Neuronal stem cell (in vitro differentiated cells): Measurements from ENCODE around the gene COPG1.
"Not testable (repeated sequence)": the region's sequence is repeated elsewhere in the genome, so short reads cannot be mapped to it uniquely, and the experiment has no call there.

Source experiments
- DNase-seq: peaks from one replicate; pipeline ENCODE4 v3.0.0-alpha.2; 2013; ENCODE audit warnings: low spot score
- H2AFZ ChIP-seq: one replicate; pipeline ENCODE4 v1.6.1; 2013; ENCODE audit warnings: mild to moderate bottlenecking, low read length, inconsistent platforms
- H2AK5ac ChIP-seq: 2 replicates; pipeline ENCODE4 v1.6.1; 2013; ENCODE audit warnings: low read depth, mild to moderate bottlenecking, inconsistent platforms, low read length, moderate library complexity, mixed read lengths
- H2BK120ac ChIP-seq: 2 replicates; pipeline ENCODE4 v1.6.1; 2013; ENCODE audit warnings: low read depth, mild to moderate bottlenecking, inconsistent platforms, low read length, moderate library complexity, mixed read lengths
- H2BK12ac ChIP-seq: one replicate; pipeline ENCODE4 v1.6.1; 2013; ENCODE audit warnings: low read length, inconsistent platforms
- H2BK15ac ChIP-seq: 2 replicates; pipeline ENCODE4 v1.6.1; 2013; ENCODE audit warnings: mild to moderate bottlenecking, low read length, inconsistent platforms, mixed read lengths
- H2BK5ac ChIP-seq: one replicate; pipeline ENCODE4 v1.6.1; 2013; ENCODE audit warnings: inconsistent platforms, mild to moderate bottlenecking, low read length, moderate library complexity
- H3K14ac ChIP-seq: one replicate; pipeline ENCODE4 v1.6.1; 2013; ENCODE audit warnings: low read length, inconsistent platforms
- H3K18ac ChIP-seq: 2 replicates; pipeline ENCODE4 v1.6.1; 2013; ENCODE audit warnings: low read length, inconsistent platforms
- H3K23ac ChIP-seq: 2 replicates; pipeline ENCODE4 v1.6.1; 2013; ENCODE audit warnings: low read depth, mild to moderate bottlenecking, mixed read lengths, low read length, inconsistent platforms; ENCODE audit not compliant: poor library complexity
- H3K27ac ChIP-seq: replicated peaks from 3 replicates; pipeline ENCODE4 v1.5.1; 2013; ENCODE audit warnings: low read length, inconsistent platforms
- H3K27me3 ChIP-seq, 3 experiments: 2 replicates each; pipeline ENCODE4 v1.6.1; 2013; ENCODE audit warnings: low read length in 3 of 3, mild to moderate bottlenecking in 2 of 3, inconsistent platforms in 1 of 3, low read depth in 1 of 3, mixed read lengths in 1 of 3, moderate library complexity in 1 of 3; ENCODE audit not compliant: control insufficient read depth in 3 of 3, insufficient read depth in 3 of 3
- H3K36me3 ChIP-seq, 2 donors: replicated peaks in 1 of 2; 2 replicates each; pipeline ENCODE4 v1.6.1; 2013; ENCODE audit warnings: low read length in 2 of 2; ENCODE audit not compliant: control insufficient read depth in 2 of 2, insufficient read depth in 2 of 2
- H3K4ac ChIP-seq: 2 replicates; pipeline ENCODE4 v1.6.1; 2013; ENCODE audit warnings: inconsistent platforms, mild to moderate bottlenecking, low read length, moderate library complexity
- H3K4me1 ChIP-seq, 2 donors: 1 replicate in 1 of 2; 2 replicates in 1 of 2; pipeline ENCODE4 v1.6.1; 2013; ENCODE audit warnings: low read length in 2 of 2, low read depth in 1 of 2; ENCODE audit not compliant: control insufficient read depth in 2 of 2, insufficient read depth in 1 of 2
- H3K4me2 ChIP-seq: one replicate; pipeline ENCODE4 v1.6.1; 2013; ENCODE audit warnings: mild to moderate bottlenecking, low read length, inconsistent platforms; ENCODE audit not compliant: insufficient read depth, poor library complexity, severe bottlenecking
- H3K4me3 ChIP-seq, 2 donors: 2 replicates each; pipeline ENCODE4 v1.5.1; 2013; ENCODE audit warnings: low read length in 2 of 2, mild to moderate bottlenecking in 2 of 2, inconsistent platforms in 1 of 2, moderate library complexity in 1 of 2
- H3K79me1 ChIP-seq: one replicate; pipeline ENCODE4 v1.6.1; 2013; ENCODE audit warnings: low read depth, mild to moderate bottlenecking, inconsistent platforms, low read length, moderate library complexity
- H3K9ac ChIP-seq: one replicate; pipeline ENCODE4 v1.6.1; 2013; ENCODE audit warnings: mild to moderate bottlenecking, low read depth, low read length, inconsistent platforms; ENCODE audit not compliant: poor library complexity
- H3K9me3 ChIP-seq, 2 donors: replicated peaks in 1 of 2; 2 replicates each; pipeline versions ENCODE3 to v1.6.1; 2013; ENCODE audit warnings: low read length in 2 of 2, mild to moderate bottlenecking in 2 of 2, inconsistent platforms in 1 of 2, low read depth in 1 of 2, mixed read lengths in 1 of 2, moderate library complexity in 1 of 2; ENCODE audit not compliant: control insufficient read depth in 2 of 2, insufficient read depth in 1 of 2
- H4K8ac ChIP-seq: one replicate; pipeline ENCODE4 v1.6.1; 2013; ENCODE audit warnings: low read depth, mild to moderate bottlenecking, inconsistent platforms, low read length, moderate library complexity
- H4K91ac ChIP-seq: one replicate; pipeline ENCODE4 v1.6.1; 2013; ENCODE audit warnings: low read length, low read depth, mild to moderate bottlenecking, inconsistent platforms; ENCODE audit not compliant: poor library complexity
- WGBS, 2 donors: extraction: QIAGEN DNeasy Blood & Tissue Kit; methylation state at CpG; one replicate each; pipeline ENCODE4 v1.1.7; 2013; ENCODE audit warnings: missing lambda C conversion rate in 2 of 2, mixed read lengths in 1 of 2; ENCODE audit not compliant: insufficient read length in 2 of 2, insufficient replicate concordance in 1 of 2; ENCODE audit errors: extremely low coverage in 2 of 2; 5-methylcytosine and 5-hydroxymethylcytosine counted together

The COPG1 gene

DNA sequence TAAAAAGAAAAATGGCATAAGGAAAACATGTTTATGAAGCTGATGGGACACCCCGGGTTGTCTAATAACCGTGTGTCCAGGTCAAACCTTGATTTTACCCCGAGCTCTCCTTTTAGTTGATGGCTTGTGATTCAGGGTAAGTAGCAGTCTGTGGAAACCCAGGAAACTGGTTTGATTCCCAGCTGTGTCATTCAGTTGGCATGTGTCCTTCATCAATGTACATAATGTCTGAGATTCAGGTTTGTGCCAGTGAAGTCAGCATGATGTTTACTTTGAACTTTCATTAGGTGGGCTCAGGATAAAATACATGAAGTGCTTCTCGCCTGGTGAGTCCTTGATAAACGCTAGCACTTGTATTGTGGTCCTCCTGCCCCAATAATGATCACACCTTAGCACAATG, 4.3 kb upstream of the COPG1 start:
- H3K14ac ChIP-seq: no peak overlapping the region
- WGBS, 2 donors: no CpG with 5 or more reads among the region's 5 CpGs
- no peaks in the 10 kb centered on the region for H3K9me3 ChIP-seq
- no peak overlapping the region for H2BK15ac ChIP-seq
- H3K4ac ChIP-seq: no peak overlapping the region
- no peak overlapping the region for H2BK12ac ChIP-seq
- H3K4me1 ChIP-seq: peaks cover 0 to 5% of the 10 kb centered on the region in 2 donors
- no peak overlapping the region for H2AK5ac ChIP-seq
- no peak overlapping the region for H2BK120ac ChIP-seq
- H3K9ac ChIP-seq: no peak overlapping the region
- H2AFZ ChIP-seq: no peak overlapping the region
- H4K91ac ChIP-seq: no peak overlapping the region
- no peak overlapping the region for H3K4me3 ChIP-seq
- H2BK5ac ChIP-seq: no peak overlapping the region
- no peak overlapping the region for H4K8ac ChIP-seq
- H3K27me3 ChIP-seq: no peaks in the 10 kb centered on the region
- no peak overlapping the region for H3K4me2 ChIP-seq
- H3K23ac ChIP-seq: no peak overlapping the region
- peaks cover 8% of the 10 kb centered on the region for H3K79me1 ChIP-seq
- peaks cover 0 to 1% of the 10 kb centered on the region in 2 donors for H3K36me3 ChIP-seq
- no peak for DNase-seq
- no peak overlapping the region for H3K27ac ChIP-seq
- no peak overlapping the region for H3K18ac ChIP-seq

DNA sequence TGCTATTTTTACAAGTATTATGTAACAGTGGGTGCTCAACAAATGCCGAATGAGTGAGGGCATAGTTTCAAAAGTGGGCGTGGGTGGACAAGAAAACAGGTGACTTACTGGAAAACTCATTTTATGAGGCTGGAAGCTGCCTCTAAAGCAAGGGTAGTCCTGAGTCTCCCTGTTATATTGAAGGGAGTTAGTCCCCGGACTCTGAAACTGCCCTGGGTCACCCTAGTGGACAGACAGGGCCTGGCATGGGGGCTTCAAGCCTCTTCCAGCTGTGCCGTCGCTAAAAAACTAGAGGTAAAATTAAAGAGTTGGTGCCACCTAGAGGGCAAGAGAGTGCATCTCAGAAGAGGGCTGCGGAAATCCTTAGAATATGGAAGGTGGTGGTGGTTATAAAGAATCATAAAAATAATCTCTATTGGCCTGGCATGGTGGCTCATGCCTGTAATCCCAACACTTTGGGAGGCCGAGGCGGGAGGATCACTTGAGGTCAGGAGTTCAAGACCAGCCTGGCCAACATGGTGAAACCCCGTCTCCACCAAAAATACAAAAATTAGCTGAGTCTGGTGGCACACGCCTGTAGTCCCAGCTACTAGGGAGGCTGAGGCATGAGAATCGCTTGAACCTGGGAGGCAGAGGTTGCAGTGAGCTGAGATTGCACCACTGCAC, 3.6 kb upstream of the COPG1 start:
- not testable (repeated sequence) for H3K9ac ChIP-seq, H3K18ac ChIP-seq, H2BK12ac ChIP-seq, H2BK5ac ChIP-seq, H3K23ac ChIP-seq, H3K9me3 ChIP-seq, H3K4me2 ChIP-seq, H3K4me3 ChIP-seq, H2AK5ac ChIP-seq, H2BK120ac ChIP-seq, H3K4me1 ChIP-seq, H3K27ac ChIP-seq, H3K4ac ChIP-seq, H3K79me1 ChIP-seq, H3K36me3 ChIP-seq, H2BK15ac ChIP-seq, H4K8ac ChIP-seq, H3K27me3 ChIP-seq, H4K91ac ChIP-seq, H3K14ac ChIP-seq
- no CpG with 5 or more reads among the region's 11 CpGs for WGBS, 2 donors
- DNase-seq: peak; percentile 79
- peak overlapping the region; percentile 21 for H2AFZ ChIP-seq

DNA sequence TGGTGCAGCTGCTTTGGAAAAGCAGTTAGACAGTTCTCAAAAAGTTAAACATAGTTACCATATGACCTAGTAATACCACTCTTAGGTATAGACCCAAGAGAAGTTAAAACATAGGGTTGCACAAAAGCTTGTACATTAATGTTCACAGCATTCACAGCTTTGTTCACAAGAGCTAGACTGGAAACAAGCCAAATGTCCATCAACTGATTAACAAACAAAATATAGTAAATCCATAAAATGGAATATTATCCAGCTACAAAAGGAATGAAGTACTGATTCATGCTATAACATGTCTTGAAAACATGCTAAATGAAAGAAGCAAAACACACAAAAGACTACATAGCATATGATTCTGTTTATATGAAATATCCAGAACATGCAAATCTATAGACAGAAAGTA, 2.8 kb upstream of the COPG1 start:
- Histone ChIP-seq H3K36me3 (peaks cover 1 to 3% of the 10 kb centered on the region in 2 donors), H3K27ac (no peak overlapping the region), H3K4me2 (no peak overlapping the region), H3K79me1 (peaks cover 8% of the 10 kb centered on the region), H2AK5ac (no peak overlapping the region), H3K4ac (no peak overlapping the region), H2BK5ac (no peak overlapping the region), H3K9me3 (no peaks in the 10 kb centered on the region), H3K27me3 (no peaks in the 10 kb centered on the region), H2AFZ (no peak overlapping the region), H3K9ac (no peak overlapping the region), H3K4me3 (no peak overlapping the region), H2BK120ac (no peak overlapping the region), H4K8ac (no peak overlapping the region), H3K18ac (no peak overlapping the region), H3K14ac (no peak overlapping the region), H3K23ac (no peak overlapping the region), H3K4me1 (peaks cover 3 to 9% of the 10 kb centered on the region in 2 donors), H2BK12ac (no peak overlapping the region), H4K91ac (no peak overlapping the region), H2BK15ac (no peak overlapping the region)
- no peak for DNase-seq

DNA sequence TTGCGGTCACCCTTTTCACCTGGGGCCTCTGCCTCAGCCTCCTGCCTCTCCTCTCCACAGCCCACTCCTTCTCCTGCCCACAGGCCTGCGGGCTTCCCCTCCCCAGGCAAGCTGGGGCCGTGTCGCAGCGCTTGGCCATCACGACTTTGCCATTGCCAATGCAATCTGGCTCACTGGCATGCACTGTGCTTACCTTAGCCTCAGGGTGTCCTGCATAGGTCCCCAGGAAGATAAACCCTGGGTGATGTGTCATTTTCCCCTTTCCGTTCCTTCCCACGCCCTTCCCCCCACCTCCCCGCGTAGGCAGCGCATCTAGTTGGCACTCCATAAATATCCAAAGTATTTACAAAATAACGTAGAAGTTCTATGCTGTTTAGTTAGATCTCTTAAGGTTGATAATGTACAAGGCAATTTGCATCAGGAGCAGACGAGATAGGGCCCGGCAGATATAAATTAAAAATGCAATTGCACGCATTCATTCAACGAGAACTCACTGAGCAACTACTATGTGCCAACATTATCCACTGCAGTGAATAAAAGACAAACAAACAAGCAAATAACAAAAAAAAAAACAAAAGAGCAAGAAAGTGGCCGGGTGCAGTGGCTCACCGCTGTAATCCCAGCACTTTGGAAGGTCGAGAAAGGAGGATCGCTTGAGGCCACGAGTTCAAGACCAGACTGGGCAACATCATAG, 973 bp upstream of the COPG1 start:
- Histone ChIP-seq H2AK5ac (no peak overlapping the region), H3K4me1 (peaks cover 3 to 9% of the 10 kb centered on the region in 2 donors), H3K27ac (no peak overlapping the region), H3K14ac (no peak overlapping the region), H3K9ac (peak overlapping the region; percentile 53), H2BK12ac (peak overlapping the region; percentile 68), H3K18ac (no peak overlapping the region), H2BK5ac (no peak overlapping the region), H3K4me2 (peak overlapping the region; percentile 97), H3K36me3 (peaks cover 10 to 20% of the 10 kb centered on the region in 2 donors), H3K79me1 (peaks cover 10% of the 10 kb centered on the region), H2BK120ac (no peak overlapping the region), H2BK15ac (no peak overlapping the region), H4K91ac (no peak overlapping the region), H4K8ac (no peak overlapping the region), H2AFZ (peak overlapping the region; percentile 86), H3K4me3 (peak overlapping the region; percentile 63 to 95), H3K9me3 (no peaks in the 10 kb centered on the region), H3K23ac (no peak overlapping the region), H3K4ac (no peak overlapping the region), H3K27me3 (no peaks in the 10 kb centered on the region)
- no peak for DNase-seq
- no CpG with 5 or more reads among the region's 21 CpGs for WGBS, 2 donors
